Measurements from ENCODE around the gene CALCOCO2.
A peak's percentile ranks its signal among the peaks of the same experiment; 100 is the strongest.
"Not testable (repeated sequence)": the region's sequence is repeated elsewhere in the genome, so short reads cannot be mapped to it uniquely, and the experiment has no call there.

CALCOCO2 gene

DNA sequence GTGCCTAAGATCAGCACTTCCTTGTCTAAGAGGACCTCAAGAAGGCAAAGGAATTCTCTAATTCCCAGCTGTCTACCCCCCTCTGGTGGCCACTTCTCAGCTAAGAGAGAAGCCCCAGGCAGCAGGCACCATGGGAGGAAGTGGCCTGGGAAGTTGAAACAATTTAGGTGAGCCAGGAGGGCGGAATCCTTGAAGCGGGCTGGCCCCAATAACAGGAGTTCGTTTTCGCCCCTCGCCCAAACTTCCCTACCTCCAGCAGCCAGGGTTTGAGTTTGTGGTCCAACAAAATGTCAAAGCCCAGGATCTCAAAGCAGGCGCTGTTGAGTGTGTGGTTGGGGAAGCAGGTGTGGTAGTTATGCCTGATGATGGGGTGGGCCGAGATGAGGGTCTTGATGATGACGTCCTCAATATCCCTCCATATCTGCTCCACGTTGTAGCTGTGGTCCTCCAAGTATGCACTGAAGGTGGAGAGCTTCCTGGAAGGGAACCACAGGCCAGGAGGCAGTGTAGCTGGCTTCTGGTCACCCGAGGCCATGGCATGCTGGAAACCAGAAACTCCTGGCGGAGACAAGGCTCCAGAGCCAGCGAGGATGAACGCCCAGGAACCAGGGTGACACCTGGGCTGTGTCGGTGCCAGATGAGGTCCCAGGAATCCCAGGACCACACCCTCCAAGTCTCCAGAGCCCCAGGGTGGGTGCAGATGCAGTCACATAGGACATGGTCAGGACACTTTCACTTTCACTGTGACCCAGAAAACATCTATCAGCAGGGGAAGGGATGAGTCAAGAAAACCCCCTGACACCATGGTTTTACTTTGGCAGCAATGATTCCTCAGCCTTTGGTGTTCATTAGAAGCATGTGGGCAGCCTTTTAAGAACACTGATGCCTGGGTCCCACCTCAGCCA is 39.5 kb upstream of the CALCOCO2 start:
- Histone ChIP-seq H4K20me1 (ENCODE audit: insufficient read depth, low read length) (no peaks in the 10 kb centered on the region), H3K27ac (ENCODE audit: low read length) (no peak overlapping the region), H3K79me2 (ENCODE audit: low read length) (no peaks in the 10 kb centered on the region), H3K9ac (ENCODE audit: low read length) (peak overlapping the region; percentile 22; the same call in 1 of the 2 replicates), H3K9me3 (ENCODE audit: insufficient read depth, low read length) (no peaks in the 10 kb centered on the region), H3K4me3 (ENCODE audit: low read length) (peak overlapping the region; percentile 37), H3K4me2 (ENCODE audit: low read length) (peak overlapping the region; percentile 51), H3K27me3 (ENCODE audit: low read depth, low read length) (no peaks in the 10 kb centered on the region), H3K36me3 (replicated peaks; ENCODE audit: low read depth, low read length) (no peaks in the 10 kb centered on the region), H3K4me1 (ENCODE audit: low read length) (peaks cover 19% of the 10 kb centered on the region), H2AFZ (ENCODE audit: low read depth, low read length) (peak overlapping the region; percentile 60)
- TF ChIP-seq EZH2phosphoT487 (IDR thresholded peaks at IDR 0.05; ENCODE audit: low read depth): no peak
- TF ChIP-seq, protein P1, sequence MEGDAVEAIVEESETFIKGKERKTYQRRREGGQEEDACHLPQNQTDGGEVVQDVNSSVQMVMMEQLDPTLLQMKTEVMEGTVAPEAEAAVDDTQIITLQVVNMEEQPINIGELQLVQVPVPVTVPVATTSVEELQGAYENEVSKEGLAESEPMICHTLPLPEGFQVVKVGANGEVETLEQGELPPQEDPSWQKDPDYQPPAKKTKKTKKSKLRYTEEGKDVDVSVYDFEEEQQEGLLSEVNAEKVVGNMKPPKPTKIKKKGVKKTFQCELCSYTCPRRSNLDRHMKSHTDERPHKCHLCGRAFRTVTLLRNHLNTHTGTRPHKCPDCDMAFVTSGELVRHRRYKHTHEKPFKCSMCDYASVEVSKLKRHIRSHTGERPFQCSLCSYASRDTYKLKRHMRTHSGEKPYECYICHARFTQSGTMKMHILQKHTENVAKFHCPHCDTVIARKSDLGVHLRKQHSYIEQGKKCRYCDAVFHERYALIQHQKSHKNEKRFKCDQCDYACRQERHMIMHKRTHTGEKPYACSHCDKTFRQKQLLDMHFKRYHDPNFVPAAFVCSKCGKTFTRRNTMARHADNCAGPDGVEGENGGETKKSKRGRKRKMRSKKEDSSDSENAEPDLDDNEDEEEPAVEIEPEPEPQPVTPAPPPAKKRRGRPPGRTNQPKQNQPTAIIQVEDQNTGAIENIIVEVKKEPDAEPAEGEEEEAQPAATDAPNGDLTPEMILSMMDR (IDR thresholded peaks at IDR 0.05; ENCODE audit: low read depth, low read length): peak; percentile 89

DNA sequence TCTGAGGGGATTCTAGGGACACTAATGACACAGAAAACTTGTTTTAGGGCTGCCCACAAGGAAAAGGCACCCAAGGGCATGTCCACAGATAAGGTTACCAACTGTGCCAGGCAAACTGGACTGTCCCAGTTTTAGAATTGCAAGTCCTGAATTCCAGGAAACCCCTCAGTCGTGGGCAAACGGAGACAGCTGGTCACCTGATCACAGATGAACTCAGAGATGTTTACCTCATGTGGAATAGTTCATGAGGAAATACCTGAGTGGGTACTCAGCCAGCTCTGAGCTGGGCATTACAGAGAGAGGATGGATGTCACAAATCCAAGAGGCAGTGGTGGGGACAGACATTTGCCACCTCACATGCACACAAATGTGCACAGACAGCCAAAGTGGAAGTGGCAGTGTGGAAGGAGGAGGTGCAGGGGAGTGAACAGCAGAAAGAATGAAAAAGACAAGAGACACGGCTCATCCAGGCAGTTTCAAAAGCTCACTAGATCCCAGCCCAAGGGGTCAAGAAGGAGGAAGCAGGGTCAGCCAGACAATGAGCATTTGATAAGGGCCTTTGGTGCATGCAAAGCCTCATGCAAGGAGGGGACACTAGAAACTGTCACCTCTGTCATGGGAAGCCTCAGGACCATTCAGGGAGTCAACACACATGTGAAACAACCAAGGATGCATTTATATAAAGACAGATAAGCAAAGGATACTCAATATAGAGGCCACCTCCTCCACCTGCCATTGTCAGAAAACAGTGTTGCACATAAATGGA is 38.6 kb upstream of the CALCOCO2 start:
- Histone ChIP-seq H3K4me1 (ENCODE audit: low read length) (peaks cover 19% of the 10 kb centered on the region), H2AFZ (ENCODE audit: low read depth, low read length) (peak overlapping the region; percentile 60), H3K9me3 (ENCODE audit: insufficient read depth, low read length) (no peaks in the 10 kb centered on the region), H3K4me3 (ENCODE audit: low read length) (peak overlapping the region; percentile 37), H3K4me2 (ENCODE audit: low read length) (peak overlapping the region; percentile 51), H3K79me2 (ENCODE audit: low read length) (no peaks in the 10 kb centered on the region), H4K20me1 (ENCODE audit: insufficient read depth, low read length) (no peaks in the 10 kb centered on the region), H3K27ac (ENCODE audit: low read length) (no peak overlapping the region), H3K36me3 (replicated peaks; ENCODE audit: low read depth, low read length) (no peaks in the 10 kb centered on the region), H3K27me3 (ENCODE audit: low read depth, low read length) (no peaks in the 10 kb centered on the region), H3K9ac (ENCODE audit: low read length) (no peak overlapping the region)
- TF ChIP-seq, protein P1 (IDR thresholded peaks at IDR 0.05; ENCODE audit: low read depth, low read length): no peak
- no peak for TF ChIP-seq EZH2phosphoT487 (IDR thresholded peaks at IDR 0.05; ENCODE audit: low read depth)

DNA sequence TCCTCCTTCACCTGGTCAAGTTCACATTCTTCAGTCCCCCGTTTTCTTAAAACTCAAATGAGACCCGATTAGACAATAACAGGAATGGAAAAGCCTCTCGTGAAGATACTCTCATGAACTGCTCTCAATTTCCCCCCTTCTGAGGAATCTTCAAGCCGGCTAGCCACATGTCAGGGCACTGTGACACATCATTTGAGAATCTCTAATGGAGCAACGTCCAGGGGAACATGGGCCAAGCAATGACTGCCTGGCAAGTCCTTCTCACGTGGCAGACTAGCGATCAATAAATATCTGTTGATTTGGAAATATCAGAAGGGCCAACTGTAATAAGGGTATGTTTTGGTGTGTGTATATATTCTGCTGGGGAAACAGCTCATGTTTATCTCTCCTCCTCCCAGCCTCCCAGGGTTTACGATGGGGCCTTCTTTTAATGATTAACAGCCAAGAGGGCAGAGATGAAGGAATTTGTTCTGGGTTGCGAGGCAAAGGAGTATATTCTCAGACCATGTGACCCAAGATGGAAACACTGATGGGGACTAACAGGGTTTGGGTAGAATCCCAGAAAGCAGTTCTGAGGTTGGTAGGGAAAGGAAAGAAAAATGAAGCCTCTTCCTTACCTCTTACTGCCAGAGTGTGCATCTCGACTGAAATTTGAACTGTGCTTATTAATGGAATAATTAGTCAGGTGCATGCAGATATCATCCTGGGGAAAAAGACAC is 35.2 kb upstream of the CALCOCO2 start:
- Histone ChIP-seq H2AFZ (ENCODE audit: low read depth, low read length) (0 out of 2 replicates have a peak overlapping the region, but pooled peaks have one; percentile 43), H3K4me2 (ENCODE audit: low read length) (no peak overlapping the region), H4K20me1 (ENCODE audit: insufficient read depth, low read length) (no peaks in the 10 kb centered on the region), H3K4me3 (ENCODE audit: low read length) (no peak overlapping the region), H3K79me2 (ENCODE audit: low read length) (no peaks in the 10 kb centered on the region), H3K36me3 (replicated peaks; ENCODE audit: low read depth, low read length) (no peaks in the 10 kb centered on the region), H3K27me3 (ENCODE audit: low read depth, low read length) (no peaks in the 10 kb centered on the region), H3K4me1 (ENCODE audit: low read length) (peaks cover 34% of the 10 kb centered on the region), H3K9me3 (ENCODE audit: insufficient read depth, low read length) (no peaks in the 10 kb centered on the region), H3K9ac (ENCODE audit: low read length) (no peak overlapping the region), H3K27ac (ENCODE audit: low read length) (no peak overlapping the region)
- TF ChIP-seq EZH2phosphoT487 (IDR thresholded peaks at IDR 0.05; ENCODE audit: low read depth): no peak
- TF ChIP-seq, protein P1 (IDR thresholded peaks at IDR 0.05; ENCODE audit: low read depth, low read length): no peak

DNA sequence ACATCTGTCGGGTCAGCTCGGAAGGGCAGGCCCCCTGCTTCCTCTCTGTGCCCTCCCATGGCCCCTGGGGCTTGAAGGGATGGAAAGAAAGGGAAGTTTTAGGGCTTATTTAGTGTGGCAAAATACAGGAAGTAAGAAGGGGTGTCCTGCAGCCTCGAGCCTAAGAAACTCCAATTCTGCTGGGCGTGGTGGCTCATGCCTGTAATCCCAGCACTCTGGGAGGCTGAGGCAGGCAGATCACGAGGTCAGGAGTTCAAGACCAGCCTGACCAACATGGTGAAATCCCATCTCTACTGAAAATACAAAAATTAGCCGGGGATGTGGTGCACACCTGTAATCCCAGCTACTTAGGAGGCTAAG is 34.7 kb upstream of the CALCOCO2 start:
- H3K27ac ChIP-seq (ENCODE audit: low read length); H3K9me3 ChIP-seq (ENCODE audit: insufficient read depth, low read length); H3K27me3 ChIP-seq (ENCODE audit: low read depth, low read length); H3K4me3 ChIP-seq (ENCODE audit: low read length); H3K4me2 ChIP-seq (ENCODE audit: low read length); H3K9ac ChIP-seq (ENCODE audit: low read length); H4K20me1 ChIP-seq (ENCODE audit: insufficient read depth, low read length); H3K36me3 ChIP-seq (replicated peaks; ENCODE audit: low read depth, low read length); H3K79me2 ChIP-seq (ENCODE audit: low read length): not testable (repeated sequence)
- Histone ChIP-seq H2AFZ (ENCODE audit: low read depth, low read length) (0 out of 2 replicates have a peak overlapping the region, but pooled peaks have one; percentile 43), H3K4me1 (ENCODE audit: low read length) (peaks cover 37% of the 10 kb centered on the region)
